Duodenal mucosa (tissue), 2 donors: ENCODE measurements around the gene ENDOU.

ENCODE experiments used
- H3K27ac ChIP-seq: one replicate; pipeline ENCODE4 v1.7.0; 2013; ENCODE audit warnings: low read depth, low read length
- H3K27me3 ChIP-seq, 2 donors: one replicate each; pipeline ENCODE4 v1.7.0; 2013; ENCODE audit warnings: low read length in 2 of 2, control low read depth in 1 of 2; ENCODE audit not compliant: insufficient read depth in 2 of 2, control insufficient read depth in 1 of 2
- H3K36me3 ChIP-seq, 2 donors: one replicate each; pipeline ENCODE4 v1.7.0; 2013; ENCODE audit warnings: low read length in 2 of 2, control low read depth in 1 of 2; ENCODE audit not compliant: insufficient read depth in 2 of 2, control insufficient read depth in 1 of 2
- H3K4me1 ChIP-seq, 2 donors: one replicate each; pipeline ENCODE4 v1.7.0; 2013; ENCODE audit warnings: low read length in 2 of 2, control low read depth in 1 of 2; ENCODE audit not compliant: insufficient read depth in 2 of 2, control insufficient read depth in 1 of 2
- H3K4me3 ChIP-seq, 2 donors: one replicate each; pipeline ENCODE4 v1.7.0; 2013; ENCODE audit warnings: low read length in 2 of 2, low read depth in 1 of 2
- H3K9ac ChIP-seq, 2 donors: one replicate each; pipeline ENCODE4 v1.7.0; 2013; ENCODE audit warnings: low read length in 2 of 2, low read depth in 1 of 2
- H3K9me3 ChIP-seq, 2 donors: one replicate each; pipeline ENCODE4 v1.7.0; 2013; ENCODE audit warnings: low read length in 2 of 2, control low read depth in 1 of 2; ENCODE audit not compliant: control insufficient read depth in 1 of 2

The ENDOU gene

DNA sequence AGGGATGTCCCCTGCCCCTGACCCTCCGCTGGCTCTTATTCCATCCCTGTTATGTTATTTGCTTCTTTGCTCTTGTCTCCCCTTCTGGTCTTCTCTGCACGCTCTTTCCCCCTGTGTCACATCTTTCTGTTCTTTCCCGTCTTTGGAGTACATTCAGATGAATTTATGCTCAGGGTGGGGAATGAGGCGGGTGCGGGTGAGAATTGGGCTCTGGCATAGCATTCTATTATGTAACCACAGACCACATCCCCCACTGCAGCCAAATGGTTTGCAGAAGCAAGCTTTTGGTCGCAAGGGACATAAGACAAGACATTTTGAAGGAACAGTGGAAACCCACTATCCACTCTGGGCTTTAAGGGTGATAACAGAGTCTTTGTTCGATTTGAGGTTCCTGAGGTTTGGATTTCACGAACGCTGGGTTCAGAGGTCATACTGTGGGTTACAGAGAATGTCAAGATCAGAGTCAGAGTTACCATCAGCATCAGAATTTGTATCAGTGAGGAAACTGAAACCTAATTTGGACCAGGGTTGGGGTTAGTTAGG is 3.8 kb downstream of the ENDOU start:
- Histone ChIP-seq H3K9ac (no peak overlapping the region), H3K4me3 (no peak overlapping the region), H3K9me3 (no peaks in the 10 kb centered on the region), H3K4me1 (peaks cover 7 to 11% of the 10 kb centered on the region in 2 donors), H3K27ac (no peak overlapping the region), H3K36me3 (peaks cover 3 to 13% of the 10 kb centered on the region in 2 donors), H3K27me3 (no peaks in the 10 kb centered on the region)

DNA sequence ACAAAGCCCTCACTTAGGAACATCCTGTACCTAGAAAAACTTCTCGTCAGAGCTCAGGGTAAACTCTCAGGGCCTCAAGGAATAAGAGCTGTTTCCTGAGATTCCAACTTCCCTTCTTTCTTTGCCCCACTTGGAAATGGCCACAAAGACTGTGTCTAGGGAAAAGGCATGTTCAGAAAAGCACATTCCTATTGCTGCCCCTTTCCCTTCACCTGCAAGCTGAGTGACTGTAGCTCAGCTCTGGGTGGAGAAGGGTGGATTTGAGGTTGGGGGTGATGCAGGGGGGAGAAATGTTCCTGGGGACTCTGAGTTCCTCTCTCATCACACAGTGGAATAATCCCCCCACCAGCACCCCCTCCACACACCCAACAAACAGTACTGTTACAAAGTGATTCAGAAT is 6.8 kb downstream of the ENDOU start:
- peaks cover 11% of the 10 kb centered on the region in 2 donors for H3K4me1 ChIP-seq
- H3K27ac ChIP-seq = no peak overlapping the region
- H3K9ac ChIP-seq = no peak overlapping the region
- H3K27me3 ChIP-seq = no peaks in the 10 kb centered on the region
- H3K9me3 ChIP-seq = no peaks in the 10 kb centered on the region
- no peak overlapping the region for H3K4me3 ChIP-seq
- H3K36me3 ChIP-seq = peaks cover 3 to 13% of the 10 kb centered on the region in 2 donors

DNA sequence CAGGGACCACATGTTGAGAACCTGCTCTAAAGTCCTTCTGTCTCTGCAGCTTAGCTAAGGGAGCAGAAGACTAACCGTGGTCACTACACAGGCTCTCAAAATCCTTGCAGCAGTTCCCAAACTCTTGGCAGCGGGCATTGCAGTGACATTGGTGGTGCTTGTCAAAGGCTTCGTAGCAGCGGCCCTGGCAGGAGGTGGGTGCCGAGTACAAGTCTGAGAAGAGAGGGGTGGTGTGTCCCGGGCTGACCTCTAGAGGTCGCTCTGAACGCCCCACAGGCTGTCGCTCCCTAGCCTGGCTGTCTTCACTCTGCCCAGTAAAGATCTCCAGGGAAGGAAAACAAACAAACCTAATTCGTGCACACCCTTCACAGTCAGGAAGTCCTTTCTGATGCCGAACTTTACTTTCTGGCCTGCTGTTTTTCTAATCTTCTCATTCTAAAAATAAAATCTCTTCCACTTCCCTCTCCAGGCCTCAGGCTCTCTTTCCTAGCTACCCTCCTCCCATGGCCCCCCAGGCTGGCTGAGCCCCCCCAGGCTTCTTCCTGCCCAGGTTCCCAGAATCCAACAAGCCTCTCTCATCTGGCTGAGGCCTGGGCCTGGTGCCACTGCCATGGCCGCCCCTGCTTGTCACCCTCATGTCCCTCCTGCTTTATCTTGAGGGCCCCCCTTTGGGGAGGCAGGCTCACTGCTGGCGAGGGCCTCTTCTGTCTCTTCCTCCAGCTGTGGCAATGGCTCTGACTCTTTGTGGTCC is 7.7 kb downstream of the ENDOU start:
- H3K36me3 ChIP-seq = peaks cover 3 to 13% of the 10 kb centered on the region in 2 donors

DNA sequence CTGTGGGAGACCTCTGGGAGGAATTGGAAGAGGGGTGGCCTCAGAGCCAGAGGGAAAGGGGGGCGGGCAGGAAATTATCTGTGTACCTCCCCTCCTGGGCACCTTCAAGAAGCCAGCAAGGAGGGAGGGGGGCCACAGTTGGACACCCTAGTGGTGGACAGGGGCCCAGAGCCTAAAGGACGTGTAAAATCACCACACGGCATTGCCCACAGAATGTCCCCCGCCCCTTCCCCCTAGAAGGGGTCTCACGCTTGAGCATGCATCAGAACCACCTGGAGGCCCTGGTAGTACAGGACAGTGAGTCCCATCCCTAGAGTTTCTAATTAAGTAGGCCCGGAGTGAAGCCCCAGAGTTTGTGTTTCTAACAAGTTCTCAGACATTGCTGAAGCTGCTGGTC is 8.2 kb downstream of the ENDOU start:
- Histone ChIP-seq H3K27me3 (no peaks in the 10 kb centered on the region), H3K36me3 (peaks cover 3 to 13% of the 10 kb centered on the region in 2 donors), H3K27ac (no peak overlapping the region), H3K9me3 (no peaks in the 10 kb centered on the region), H3K4me3 (peak overlapping the region in 1 of 2 donors; percentile 12), H3K4me1 (peaks cover 11% of the 10 kb centered on the region in 2 donors), H3K9ac (peak overlapping the region; percentile 2 to 20)

More for the DNA sequence above, 7.7 kb downstream of the ENDOU start:
- Histone ChIP-seq H3K9ac (peak overlapping the region; percentile 2 to 20), H3K27ac (peak overlapping the region; percentile 10), H3K27me3 (no peaks in the 10 kb centered on the region), H3K9me3 (no peaks in the 10 kb centered on the region), H3K4me1 (peaks cover 11% of the 10 kb centered on the region in 2 donors), H3K4me3 (peak overlapping the region in 1 of 2 donors; percentile 12)

DNA sequence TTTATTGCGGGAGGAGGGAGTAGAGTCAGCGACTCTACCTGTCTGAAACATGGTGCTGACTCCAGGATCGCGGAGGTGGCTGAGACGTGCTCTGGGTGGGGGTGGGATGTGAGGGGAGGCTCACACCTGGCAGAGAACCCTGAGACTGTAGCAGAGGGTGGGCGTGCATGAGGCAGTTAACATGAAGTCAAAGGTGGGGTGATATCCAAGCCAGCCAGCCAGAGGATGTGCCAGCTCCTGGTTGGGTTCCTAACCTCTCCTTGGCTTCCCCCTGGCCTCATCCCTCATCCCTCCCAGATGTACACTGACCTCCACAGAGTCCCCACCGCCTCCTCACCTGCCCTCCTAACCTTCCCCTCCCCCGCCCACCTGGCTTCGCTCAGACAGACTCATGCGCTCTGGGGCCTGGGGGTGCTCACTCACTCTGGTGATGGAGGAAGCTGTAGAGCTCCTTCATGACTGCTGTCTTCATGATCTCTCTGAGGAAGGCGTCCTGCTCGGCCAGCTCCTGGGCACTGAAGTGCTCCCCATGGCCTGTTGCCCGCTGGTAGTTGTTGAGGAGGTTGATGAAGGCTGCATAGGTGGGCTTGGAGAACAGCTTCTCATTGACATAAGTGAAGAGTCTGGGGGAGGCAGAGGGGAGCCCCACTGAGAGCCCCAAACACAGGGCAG is 9.3 kb downstream of the ENDOU start:
- H3K4me1 ChIP-seq = peaks cover 11% of the 10 kb centered on the region in 2 donors
- H3K27me3 ChIP-seq = no peaks in the 10 kb centered on the region
- H3K27ac ChIP-seq = no peak overlapping the region
- peaks cover 3 to 12% of the 10 kb centered on the region in 2 donors for H3K36me3 ChIP-seq
- no peak overlapping the region for H3K4me3 ChIP-seq
- no peak overlapping the region for H3K9ac ChIP-seq
- H3K9me3 ChIP-seq = no peaks in the 10 kb centered on the region

DNA sequence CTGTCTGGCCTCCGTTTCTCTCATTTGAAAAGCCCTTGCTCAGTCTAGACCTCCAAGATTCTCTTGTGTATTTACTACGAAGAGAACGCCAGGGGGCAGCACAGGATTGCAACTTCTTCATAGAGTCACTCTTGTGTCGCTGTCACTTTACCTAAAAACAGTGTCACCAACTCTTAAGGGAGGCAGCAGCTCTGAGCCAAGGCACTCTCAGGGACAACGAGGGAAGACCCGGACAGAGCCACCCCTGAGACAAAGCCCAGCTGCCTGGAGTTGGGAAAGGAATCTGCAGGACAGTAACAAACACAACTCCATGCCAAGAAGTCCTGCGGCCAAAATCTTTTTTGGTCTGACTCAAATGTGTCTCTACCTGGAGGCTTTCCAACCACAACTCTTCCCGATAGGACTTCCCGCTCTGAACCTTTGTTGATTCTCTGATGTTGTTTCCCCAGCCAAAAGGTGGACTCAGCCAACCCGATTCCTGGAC is 9.9 kb downstream of the ENDOU start:
- H3K4me3 ChIP-seq = no peak overlapping the region
- no peaks in the 10 kb centered on the region for H3K9me3 ChIP-seq
- H3K9ac ChIP-seq = no peak overlapping the region
- no peaks in the 10 kb centered on the region for H3K27me3 ChIP-seq
- no peak overlapping the region for H3K27ac ChIP-seq
- peaks cover 0 to 7% of the 10 kb centered on the region in 2 donors for H3K36me3 ChIP-seq
- peaks cover 11% of the 10 kb centered on the region in 2 donors for H3K4me1 ChIP-seq

DNA sequence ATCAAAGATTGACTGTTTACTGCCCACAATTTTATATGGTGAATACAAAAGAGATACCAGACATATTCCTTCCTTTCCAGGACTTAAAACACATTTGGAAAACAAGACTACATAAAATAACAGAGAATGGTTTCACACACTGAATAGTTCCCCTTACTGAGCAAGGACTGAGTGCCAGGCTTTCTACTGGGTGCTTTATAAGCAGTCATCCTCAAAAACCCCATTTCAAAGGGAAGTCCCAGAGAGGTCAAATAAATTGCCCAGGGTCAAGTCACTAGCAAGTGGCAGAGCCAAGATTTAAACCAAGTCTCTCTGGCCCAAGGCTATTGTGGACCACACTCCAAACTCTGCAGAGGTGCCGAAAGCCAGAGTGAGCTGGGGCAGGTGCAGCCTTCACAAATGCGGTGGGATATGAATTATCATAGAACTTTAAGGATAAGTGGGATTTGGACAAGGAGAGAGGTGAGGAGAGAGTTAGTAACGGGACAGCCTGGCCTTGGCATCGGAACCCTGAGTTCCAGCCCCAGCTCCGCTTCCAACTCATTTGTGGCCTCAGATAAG is 10.4 kb downstream of the ENDOU start:
- Histone ChIP-seq H3K9ac (no peak overlapping the region), H3K4me3 (no peak overlapping the region), H3K4me1 (peaks cover 11 to 12% of the 10 kb centered on the region in 2 donors), H3K27me3 (no peaks in the 10 kb centered on the region), H3K27ac (no peak overlapping the region), H3K36me3 (peaks cover 0 to 3% of the 10 kb centered on the region in 2 donors), H3K9me3 (no peaks in the 10 kb centered on the region)

DNA sequence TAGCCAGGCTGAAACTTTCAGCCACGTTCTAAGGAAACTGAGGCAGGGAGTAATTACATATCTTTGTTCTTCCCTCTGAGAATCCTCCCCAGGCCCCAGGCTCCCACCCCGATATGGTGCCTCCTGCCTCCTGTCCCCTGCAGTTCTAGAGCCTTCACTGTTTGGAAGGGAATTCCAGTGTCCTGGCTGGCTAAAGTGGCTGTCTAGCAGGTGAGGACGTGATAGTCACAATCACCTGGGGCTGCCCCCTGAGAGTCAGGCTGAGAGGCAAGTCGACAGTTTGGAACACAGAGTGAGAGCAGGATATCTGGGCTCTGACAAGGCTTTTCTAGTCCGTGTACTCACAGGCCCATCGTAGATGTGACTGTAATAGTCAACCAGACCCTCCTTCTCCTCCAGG is 13.1 kb downstream of the ENDOU start:
- H3K4me3 ChIP-seq = no peak overlapping the region
- no peak overlapping the region for H3K9ac ChIP-seq
- no peaks in the 10 kb centered on the region for H3K36me3 ChIP-seq
- no peaks in the 10 kb centered on the region for H3K27me3 ChIP-seq
- no peak overlapping the region for H3K27ac ChIP-seq
- H3K4me1 ChIP-seq = peaks cover 14 to 34% of the 10 kb centered on the region in 2 donors
- no peaks in the 10 kb centered on the region for H3K9me3 ChIP-seq

DNA sequence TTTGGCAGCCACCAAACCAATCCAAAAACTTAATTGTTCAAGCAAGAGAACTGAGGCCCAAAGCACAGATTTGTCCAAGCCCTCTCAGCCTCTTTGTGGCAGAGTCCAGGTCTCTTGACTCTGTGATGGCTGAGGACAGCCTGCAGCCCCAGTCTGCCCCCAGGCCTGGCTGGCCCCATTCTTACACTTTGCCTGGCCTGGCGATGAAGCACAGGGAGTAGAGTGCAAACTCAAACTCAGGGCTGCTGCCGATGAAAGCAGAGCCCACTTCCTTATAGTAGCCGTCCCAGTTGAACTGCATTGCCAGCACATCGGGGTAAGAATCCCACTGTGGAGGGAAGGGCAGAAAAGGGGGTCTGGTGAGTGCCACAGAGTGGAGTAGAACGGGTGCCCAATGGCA is 13.8 kb downstream of the ENDOU start:
- H3K36me3 ChIP-seq = no peaks in the 10 kb centered on the region
- H3K27me3 ChIP-seq = no peaks in the 10 kb centered on the region
- H3K4me1 ChIP-seq = peaks cover 9 to 31% of the 10 kb centered on the region in 2 donors
- H3K4me3 ChIP-seq = no peak overlapping the region
- no peaks in the 10 kb centered on the region for H3K9me3 ChIP-seq
- no peak overlapping the region for H3K9ac ChIP-seq
- H3K27ac ChIP-seq = no peak overlapping the region

DNA sequence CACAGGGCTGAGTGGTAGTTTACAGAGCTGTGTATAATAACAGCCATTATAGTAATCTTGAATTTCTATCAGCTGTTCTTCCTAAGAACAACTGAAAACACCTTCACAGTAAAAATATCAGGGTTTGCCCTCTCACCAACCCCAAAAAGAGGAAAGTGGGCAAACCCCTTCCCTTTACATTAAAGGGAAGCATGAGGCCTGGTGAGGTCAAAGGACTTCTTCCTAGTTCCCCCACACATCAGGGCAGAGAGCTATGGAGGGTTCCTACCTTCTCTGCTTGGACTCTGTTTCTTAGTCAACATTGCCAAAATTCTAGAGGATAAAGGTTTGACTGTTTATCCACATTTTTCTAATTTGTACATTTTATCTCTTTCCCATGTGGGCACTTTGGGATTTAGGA is 15.0 kb downstream of the ENDOU start:
- no peak overlapping the region for H3K4me3 ChIP-seq
- no peaks in the 10 kb centered on the region for H3K36me3 ChIP-seq
- no peak overlapping the region for H3K27ac ChIP-seq
- H3K27me3 ChIP-seq = no peaks in the 10 kb centered on the region
- peaks cover 10 to 31% of the 10 kb centered on the region in 2 donors for H3K4me1 ChIP-seq
- H3K9ac ChIP-seq = no peak overlapping the region
- no peaks in the 10 kb centered on the region for H3K9me3 ChIP-seq
